ENCODE data around the gene BBX.

DNA sequence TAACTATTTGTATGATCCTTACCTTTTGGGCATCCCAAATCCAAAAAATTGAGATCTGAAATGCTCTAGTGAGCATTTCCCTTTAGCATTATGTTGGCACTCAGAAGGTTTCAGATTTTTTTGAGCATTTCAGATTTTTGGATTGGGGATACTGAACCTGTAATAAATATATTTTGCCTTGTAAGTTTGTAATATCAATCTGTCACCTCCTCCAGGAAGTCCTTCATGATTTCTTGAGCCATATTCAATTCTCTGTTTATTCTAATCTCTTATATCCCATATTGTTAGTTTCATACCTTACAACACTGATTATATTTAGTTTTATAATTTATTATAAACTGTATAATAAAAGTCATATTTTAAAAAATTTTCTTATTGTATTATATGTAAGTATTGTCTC lies 215.2 kb downstream of the BBX start:
- no peak for TF ChIP-seq CTCF (IDR thresholded peaks at IDR 0.05; ENCODE audit: borderline replicate concordance, extremely low read depth, low read length, poor library complexity, severe bottlenecking)
- no peak for TF ChIP-seq EZH2 (IDR thresholded peaks at IDR 0.05; ENCODE audit: borderline replicate concordance, low read depth, low read length, severe bottlenecking)

Data from DND-41 (cell line).